Activated B cell treated with CpG ODN at 0.5 μM for 24 hours (primary cell): ENCODE data around the gene ZBTB46. TPM values are rescaled to one million over a fixed set of nuclear protein-coding genes. Genes with fewer than 3 reads are reported as not detected.
"Not testable (repeated sequence)": the region's sequence is repeated elsewhere in the genome, so short reads cannot be mapped to it uniquely, and the experiment has no call there.

ENCODE experiments used
- ATAC-seq: fragments of 200-7000 bp; cut with Tn5 transposase; one replicate; pipeline ENCODE4 v1.10.0; 2021; ENCODE audit warnings: low read depth, mild to moderate bottlenecking, moderate library complexity
- CTCF ChIA-PET: fragments of 350-600 bp; sonication (Branson Sonifier 250); formaldehyde crosslinking; loops from one replicate; lab custom pipeline; 2021; ENCODE audit warnings: antibody characterized with exemption; lab: Charles Lee
- POLR2A ChIA-PET: fragments of 350-600 bp; sonication (Branson Sonifier 250); formaldehyde crosslinking; loops from one replicate; lab custom pipeline; 2021; ENCODE audit warnings: antibody characterized with exemption; lab: Charles Lee
- DNase-seq: peaks from one replicate; pipeline ENCODE4 v3.0.0; 2022
- H3K27ac Mint-ChIP-seq: one replicate; pipeline ENCODE4 v1.8.0; 2020; ENCODE audit warnings: mixed read lengths
- H3K27me3 Mint-ChIP-seq: one replicate; pipeline ENCODE4 v1.8.0; 2021; ENCODE audit warnings: mixed read lengths
- H3K36me3 Mint-ChIP-seq: one replicate; pipeline ENCODE4 v1.8.0; 2021; ENCODE audit warnings: low read depth, mixed read lengths
- H3K4me1 Mint-ChIP-seq: one replicate; pipeline ENCODE4 v1.8.0; 2021; ENCODE audit warnings: mixed read lengths
- H3K4me3 Mint-ChIP-seq: one replicate; pipeline ENCODE4 v1.8.0; 2020; ENCODE audit warnings: mild to moderate bottlenecking, mixed read lengths
- H3K9me3 Mint-ChIP-seq: one replicate; pipeline ENCODE4 v1.8.0; 2020; ENCODE audit warnings: mixed read lengths
- CTCF ChIP-seq: fragments of 200-600 bp; IDR thresholded peaks from one replicate; pipeline ENCODE4 v1.8.0; 2022; ENCODE audit warnings: antibody characterized with exemption, mild to moderate bottlenecking
- intact Hi-C: fragments of 100-400 bp; cut with micrococcal nuclease; formaldehyde crosslinking; loops from one replicate; pipeline ENCODE4 v1.15.1; 2024
- total RNA-seq: library from RNA; stranded (reverse); gene quantifications from 2 replicates; pipeline ENCODE4 v1.2.3, GENCODE V29; 2022

ZBTB46 gene
- 0.46 and 0.49 TPM in 2 replicates for total RNA-seq

GRCh38 chr20:63830841-63831588 is at the start of gene ZBTB46:
Gene ZBTB46, minus strand, starts transcription at chr20:63831264. Its CDS starts 40,507 bp downstream, at chr20:63790757.
- Mint-ChIP-seq H3K4me3 (peak within 1 kb of the TSS; percentile 90), H3K27me3 (peaks cover 28% of the 10 kb centered on the region), H3K9me3 (no peaks in the 10 kb centered on the region), H3K4me1 (peaks cover 12% of the 10 kb centered on the region), H3K27ac (no peak within 1 kb of the TSS), H3K36me3 (peaks cover 3% of the 10 kb centered on the region)
- DNase-seq (peak; percentile 50), ATAC-seq (peak; percentile 84)
- POLR2A ChIA-PET: no interaction called here
- intact Hi-C loops: no loop called here
- CTCF ChIA-PET: no interaction called here
- no peak for TF ChIP-seq CTCF

GRCh38 chr20:63878899-63879663 is 48.0 kb upstream of the ZBTB46 start:
- intact Hi-C loops: no loop called here
- no peaks in the 10 kb centered on the region for H3K4me1 Mint-ChIP-seq

GRCh38 chr20:63877755-63878470 is 46.8 kb upstream of the ZBTB46 start:
- intact Hi-C loops: no loop called here

More at GRCh38 chr20:63878899-63879663, 48.0 kb upstream of the ZBTB46 start:
- ChIA-PET CTCF (no interaction called here), POLR2A (interaction anchor here (1.5 kb wide), 1 partner anchor 342 kb away, joined by 4 read pairs; the partner anchor contains the start of gene PTK6)
- Mint-ChIP-seq H3K9me3 (no peaks in the 10 kb centered on the region), H3K27me3 (no peaks in the 10 kb centered on the region), H3K36me3 (peaks cover 65% of the 10 kb centered on the region), H3K4me3 (no peak overlapping the region), H3K27ac (no peak overlapping the region)
- DNase-seq: no peak
- no peak for TF ChIP-seq CTCF
- no peak for ATAC-seq

GRCh38 chr20:63876489-63877036 is 45.5 kb upstream of the ZBTB46 start:
- Mint-ChIP-seq H3K27me3 (no peaks in the 10 kb centered on the region), H3K4me1 (no peaks in the 10 kb centered on the region), H3K4me3 (no peak overlapping the region), H3K9me3 (no peaks in the 10 kb centered on the region), H3K36me3 (peaks cover 70% of the 10 kb centered on the region), H3K27ac (no peak overlapping the region)
- POLR2A ChIA-PET: interaction anchor here (0.6 kb wide), 1 partner anchor 165 kb away, joined by 4 read pairs; no protein-coding TSS in a partner anchor
- DNase-seq: no peak
- CTCF ChIA-PET: no interaction called here
- ATAC-seq: no peak
- no peak for TF ChIP-seq CTCF
- intact Hi-C loops: no loop called here

More at GRCh38 chr20:63877755-63878470, 46.8 kb upstream of the ZBTB46 start:
- Mint-ChIP-seq H3K27ac (no peak overlapping the region), H3K27me3 (no peaks in the 10 kb centered on the region), H3K4me1 (no peaks in the 10 kb centered on the region), H3K36me3 (peaks cover 65% of the 10 kb centered on the region), H3K9me3 (no peaks in the 10 kb centered on the region), H3K4me3 (no peak overlapping the region)
- ChIA-PET POLR2A (interaction anchor here (1.5 kb wide), 1 partner anchor 340 kb away, joined by 4 read pairs; the partner anchor contains the start of gene PTK6), CTCF (no interaction called here)
- no peak for TF ChIP-seq CTCF
- DNase-seq (no peak), ATAC-seq (no peak)

GRCh38 chr20:63874241-63874640 is 43.2 kb upstream of the ZBTB46 start:
- intact Hi-C loops, H3K9me3 Mint-ChIP-seq, H3K4me3 Mint-ChIP-seq, H3K4me1 Mint-ChIP-seq, CTCF ChIA-PET, ATAC-seq, DNase-seq, H3K27ac Mint-ChIP-seq, H3K27me3 Mint-ChIP-seq: not testable (repeated sequence)
- peaks cover 81% of the 10 kb centered on the region for H3K36me3 Mint-ChIP-seq
- POLR2A ChIA-PET: interaction anchor here (0.5 kb wide), 1 partner anchor 143 kb away, joined by 3 read pairs; no protein-coding TSS in a partner anchor
